ENCODE results near the gene C17orf78.

- TF ChIP-seq POLR2A (IDR thresholded peaks at IDR 0.05; ENCODE audit: low read length) (no peak), GATA1 (IDR thresholded peaks at IDR 0.05; ENCODE audit: low read depth, low read length) (no peak)
Measured at GRCh38 chr17:37382056-37382455, 6.3 kb downstream of the C17orf78 start.
